Neutrophil (primary cell): ENCODE results near the gene JAG2.

Source experiments
- H3K27ac ChIP-seq: fragments of 200-600 bp; sonication (generic); 2 replicates; pipeline ENCODE4 v1.5.1; 2016; ENCODE audit warnings: mild to moderate bottlenecking, moderate library complexity
- H3K27me3 ChIP-seq: fragments of 200-600 bp; sonication (generic); 2 replicates; pipeline ENCODE4 v1.6.0; 2016; ENCODE audit warnings: mild to moderate bottlenecking
- H3K36me3 ChIP-seq: fragments of 200-600 bp; sonication (generic); 2 replicates; pipeline ENCODE4 v1.5.1; 2017
- H3K4me1 ChIP-seq, 2 experiments: fragments of 200-600 bp in 1 of 2; sonication (generic) in 1 of 2; 1 replicate in 1 of 2; 2 replicates in 1 of 2; pipeline versions ENCODE4 v1.5.1 to v1.6.1; 2013 to 2016; ENCODE audit warnings: low read depth in 1 of 2, low read length in 1 of 2, mild to moderate bottlenecking in 1 of 2, moderate library complexity in 1 of 2; ENCODE audit not compliant: control insufficient read depth in 1 of 2, insufficient read depth in 1 of 2
- H3K4me3 ChIP-seq, 2 experiments: fragments of 200-600 bp in 1 of 2; sonication (generic) in 1 of 2; 1 replicate in 1 of 2; 2 replicates in 1 of 2; pipeline ENCODE4 v1.5.1; 2013 to 2016; ENCODE audit warnings: low read depth in 1 of 2, low read length in 1 of 2, mild to moderate bottlenecking in 1 of 2, moderate library complexity in 1 of 2
- H3K9me3 ChIP-seq: fragments of 200-600 bp; sonication (generic); 2 replicates; pipeline ENCODE4 v1.5.1; 2016
- TF ChIP-seq, protein P1 (sequence below): fragments of 200-600 bp; sonication (generic); IDR thresholded peaks from 2 replicates; pipeline ENCODE4 v1.5.1; 2016; ENCODE audit warnings: antibody characterized with exemption

Gene JAG2

DNA sequence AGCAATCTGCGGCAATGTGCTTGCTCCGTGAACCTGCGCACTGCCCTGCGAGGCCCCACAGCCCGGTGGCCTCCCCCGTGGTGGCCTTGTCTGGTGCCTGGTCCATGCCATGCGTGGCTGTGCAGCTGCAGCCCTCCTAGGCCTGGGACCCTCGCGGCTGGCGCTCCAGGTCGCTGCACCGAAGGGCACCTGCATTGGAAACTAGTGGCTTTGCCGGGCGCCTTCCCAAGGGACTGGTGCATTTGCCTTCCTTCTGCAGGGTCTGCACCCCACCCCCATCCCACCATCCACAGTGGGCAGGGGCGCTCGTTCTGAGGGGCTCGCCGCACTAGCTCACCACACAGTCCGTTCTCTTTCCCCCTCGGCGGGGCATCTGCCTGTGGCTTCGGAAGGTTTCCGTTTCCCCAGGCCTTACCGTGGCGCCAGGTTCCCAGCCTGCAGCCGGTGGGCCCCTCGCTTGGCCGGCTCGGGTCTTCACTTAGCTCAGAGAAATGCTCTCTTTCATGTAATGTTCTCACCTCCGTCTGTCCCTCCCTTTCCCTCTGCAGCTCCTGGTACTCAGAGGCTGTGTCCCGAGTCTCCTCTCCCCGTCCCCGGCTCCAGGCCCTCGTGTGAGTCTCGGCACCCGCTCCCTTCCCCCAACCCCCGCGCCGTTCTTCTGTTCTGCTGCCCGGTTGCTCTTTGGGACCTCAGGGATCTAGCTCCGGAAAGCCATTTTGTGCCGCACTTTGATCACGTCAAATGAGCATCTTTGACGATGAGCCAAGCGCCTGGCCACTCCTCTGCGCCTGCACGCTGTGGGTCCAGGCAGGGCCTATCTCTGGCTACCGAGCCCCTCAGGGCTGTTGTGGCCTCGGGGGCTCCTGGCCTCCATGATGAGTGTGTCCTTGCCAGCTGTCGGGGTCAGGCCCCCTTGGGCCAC, 31.9 kb downstream of the JAG2 start:
- Histone ChIP-seq H3K27me3 (peaks cover 13% of the 10 kb centered on the region), H3K9me3 (peaks cover 5% of the 10 kb centered on the region), H3K4me1 (no peaks in the 10 kb centered on the region), H3K27ac (no peak overlapping the region), H3K36me3 (no peaks in the 10 kb centered on the region), H3K4me3 (no peak overlapping the region)
- TF ChIP-seq, protein P1, sequence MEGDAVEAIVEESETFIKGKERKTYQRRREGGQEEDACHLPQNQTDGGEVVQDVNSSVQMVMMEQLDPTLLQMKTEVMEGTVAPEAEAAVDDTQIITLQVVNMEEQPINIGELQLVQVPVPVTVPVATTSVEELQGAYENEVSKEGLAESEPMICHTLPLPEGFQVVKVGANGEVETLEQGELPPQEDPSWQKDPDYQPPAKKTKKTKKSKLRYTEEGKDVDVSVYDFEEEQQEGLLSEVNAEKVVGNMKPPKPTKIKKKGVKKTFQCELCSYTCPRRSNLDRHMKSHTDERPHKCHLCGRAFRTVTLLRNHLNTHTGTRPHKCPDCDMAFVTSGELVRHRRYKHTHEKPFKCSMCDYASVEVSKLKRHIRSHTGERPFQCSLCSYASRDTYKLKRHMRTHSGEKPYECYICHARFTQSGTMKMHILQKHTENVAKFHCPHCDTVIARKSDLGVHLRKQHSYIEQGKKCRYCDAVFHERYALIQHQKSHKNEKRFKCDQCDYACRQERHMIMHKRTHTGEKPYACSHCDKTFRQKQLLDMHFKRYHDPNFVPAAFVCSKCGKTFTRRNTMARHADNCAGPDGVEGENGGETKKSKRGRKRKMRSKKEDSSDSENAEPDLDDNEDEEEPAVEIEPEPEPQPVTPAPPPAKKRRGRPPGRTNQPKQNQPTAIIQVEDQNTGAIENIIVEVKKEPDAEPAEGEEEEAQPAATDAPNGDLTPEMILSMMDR, result no peak

DNA sequence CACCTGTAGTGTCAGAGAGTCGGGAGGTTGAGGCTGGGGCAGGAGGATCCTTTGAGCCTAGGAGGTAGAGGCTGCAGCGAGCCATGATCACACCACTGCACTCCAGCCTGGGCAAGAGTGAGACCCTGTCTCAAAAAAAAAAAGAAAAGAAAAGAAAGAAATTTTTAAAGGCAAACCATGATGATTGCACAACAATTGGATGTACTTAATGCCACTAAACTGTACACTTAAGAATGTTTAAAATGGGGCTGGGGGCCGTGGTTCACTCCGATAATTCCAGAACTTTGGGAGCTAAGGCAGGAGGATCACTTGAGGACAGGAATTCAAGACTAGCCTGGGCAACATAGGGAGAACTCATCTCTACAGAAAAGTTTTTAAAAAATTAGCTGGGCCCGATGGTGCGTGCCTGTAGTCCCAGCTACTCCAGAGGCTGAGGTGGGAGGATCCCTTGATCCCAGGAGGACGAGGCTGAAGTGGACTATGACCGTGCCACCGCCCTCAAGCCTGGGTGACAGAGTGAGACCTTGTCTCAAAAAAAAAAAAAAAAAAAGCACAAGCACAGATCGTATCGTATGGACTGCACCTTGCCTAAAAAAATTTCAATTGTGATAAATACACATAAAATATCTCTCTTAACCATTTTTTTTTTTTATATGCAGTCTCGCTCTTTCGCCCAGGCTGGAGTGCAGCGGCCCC, 32.7 kb downstream of the JAG2 start:
- H3K27ac ChIP-seq, result no peak overlapping the region
- TF ChIP-seq, protein P1, result no peak
- H3K4me3 ChIP-seq, result no peak overlapping the region
- peaks cover 17% of the 10 kb centered on the region for H3K27me3 ChIP-seq
- peaks cover 12% of the 10 kb centered on the region for H3K9me3 ChIP-seq
- no peaks in the 10 kb centered on the region for H3K36me3 ChIP-seq
- H3K4me1 ChIP-seq, result no peaks in the 10 kb centered on the region

DNA sequence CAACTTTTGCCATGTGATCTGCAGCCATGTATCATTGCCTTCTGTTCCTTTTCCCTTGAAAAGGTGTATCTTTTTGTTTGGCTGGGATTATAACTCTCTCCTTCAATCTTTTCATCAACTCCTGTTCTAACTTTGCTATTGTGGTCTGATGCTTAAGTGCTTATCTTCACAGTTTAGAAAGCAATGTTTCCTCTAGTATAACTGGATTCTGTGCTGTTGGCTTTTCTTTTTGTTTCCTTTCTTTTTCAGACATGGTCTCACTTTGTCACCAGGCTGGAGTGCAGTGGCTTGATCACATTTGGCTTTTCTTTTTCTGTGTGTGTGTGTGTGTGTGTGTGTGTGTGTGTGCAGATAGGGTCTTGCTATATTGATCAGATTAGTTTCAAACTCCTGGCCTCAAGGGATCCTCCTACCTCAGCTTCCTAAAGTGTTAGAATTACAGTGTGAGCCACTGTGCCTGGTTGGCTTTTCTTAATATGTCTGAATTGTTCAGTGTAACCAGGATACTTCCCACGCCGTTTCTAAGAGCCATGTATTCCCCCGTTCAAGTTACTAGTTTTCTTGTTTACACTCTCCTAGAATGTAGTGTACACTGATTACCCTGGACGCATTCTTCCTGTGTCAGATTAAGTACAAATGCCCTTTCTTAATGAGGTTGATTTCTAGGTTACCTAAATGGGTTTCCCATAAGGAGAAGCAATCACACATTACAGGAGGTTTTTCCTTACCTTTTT, 35.5 kb downstream of the JAG2 start:
- Histone ChIP-seq H3K36me3 (no peaks in the 10 kb centered on the region), H3K27ac (no peak overlapping the region), H3K4me1 (no peaks in the 10 kb centered on the region), H3K27me3 (peaks cover 17% of the 10 kb centered on the region), H3K4me3 (no peak overlapping the region), H3K9me3 (peaks cover 12% of the 10 kb centered on the region)
- TF ChIP-seq, protein P1, result no peak

DNA sequence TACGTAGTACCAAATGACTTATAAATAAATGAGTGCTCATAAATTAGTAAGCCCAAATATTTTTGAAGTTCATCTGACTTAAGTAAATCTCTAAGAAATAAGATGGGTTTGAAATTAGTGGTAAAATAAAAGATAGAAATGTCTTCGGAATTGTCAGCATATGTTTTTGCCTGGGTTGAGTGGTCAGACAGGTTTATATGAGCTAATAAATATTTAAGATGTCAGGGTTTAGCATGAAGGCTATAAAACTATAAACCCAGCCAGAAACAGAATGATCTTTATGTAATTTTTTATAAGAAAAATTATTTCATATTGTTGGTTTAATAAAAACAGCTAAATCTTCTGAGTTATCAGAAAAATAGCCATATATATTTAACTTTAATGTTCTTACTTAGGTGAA, 37.3 kb downstream of the JAG2 start:
- Histone ChIP-seq H3K4me3 (no peak overlapping the region), H3K27me3 (peaks cover 17% of the 10 kb centered on the region), H3K4me1 (no peaks in the 10 kb centered on the region), H3K36me3 (no peaks in the 10 kb centered on the region), H3K9me3 (peaks cover 12% of the 10 kb centered on the region), H3K27ac (no peak overlapping the region)
- TF ChIP-seq, protein P1, result no peak

DNA sequence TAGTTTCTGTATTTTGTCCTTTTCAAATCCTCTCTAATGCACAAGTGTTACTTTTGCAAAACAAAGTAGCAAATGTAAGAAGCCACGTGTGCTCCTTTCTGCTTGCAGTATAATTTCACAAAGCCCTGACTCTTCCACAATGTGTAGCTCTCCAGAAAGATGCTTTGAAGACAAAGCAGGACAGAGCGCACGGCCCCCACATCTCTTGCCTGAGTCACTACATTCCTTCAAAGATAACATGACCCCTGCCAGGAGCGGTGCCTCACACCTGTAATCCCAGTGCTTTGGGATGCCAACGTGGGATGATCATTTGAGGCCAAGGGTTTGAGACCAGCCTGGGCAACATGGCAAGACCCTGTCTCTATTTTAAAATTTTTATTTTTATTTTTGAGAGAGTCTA, 40.5 kb downstream of the JAG2 start:
- Histone ChIP-seq H3K27ac (no peak overlapping the region), H3K36me3 (no peaks in the 10 kb centered on the region), H3K4me3 (no peak overlapping the region), H3K4me1 (no peaks in the 10 kb centered on the region), H3K9me3 (peaks cover 12% of the 10 kb centered on the region), H3K27me3 (peaks cover 32% of the 10 kb centered on the region)
- TF ChIP-seq, protein P1, result no peak
